IMR-90 (cell line): Measurements from ENCODE around the gene RGS12. TPM values are rescaled to one million over a fixed set of nuclear protein-coding genes. Genes with fewer than 3 reads are reported as not detected.

Experiments
- ATAC-seq: fragments of 200-7000 bp; cut with Tn5 transposase; 2 replicates; pipeline ENCODE4 v1.9.1; 2020; ENCODE audit warnings: low read depth, mild to moderate bottlenecking, moderate library complexity
- BruUV-seq: library from RNA; stranded (reverse); fragments of 400-500 nt; replicated peaks from 2 replicates; lab custom pipeline; 2021; lab: Mats Ljungman, UMichigan
- CTCF ChIA-PET: fragments of 300-600 bp; formaldehyde crosslinking; extraction: SDS; loops from one replicate; lab custom pipeline; 2021; ENCODE audit warnings: antibody characterized with exemption; lab: Yijun Ruan, JAX
- POLR2A ChIA-PET: fragments of 300-600 bp; sonication (Branson Sonifier 250); formaldehyde crosslinking; loops from one replicate; lab custom pipeline; 2022; ENCODE audit warnings: antibody characterized with exemption; ENCODE audit not compliant: unreplicated experiment; lab: Charles Lee
- DNase-seq: peaks from one replicate; pipeline ENCODE4 v3.0.0; 2013
- H2AFZ ChIP-seq: replicated peaks from 2 replicates; pipeline ENCODE3; 2013; ENCODE audit warnings: low read length, mild to moderate bottlenecking; ENCODE audit not compliant: poor library complexity
- H2AK5ac ChIP-seq: 2 replicates; pipeline ENCODE4 v1.6.1; 2013; ENCODE audit warnings: low read depth, low read length, inconsistent platforms
- H2AK9ac ChIP-seq: replicated peaks from 2 replicates; pipeline ENCODE3; 2013; ENCODE audit warnings: mild to moderate bottlenecking, low read depth, low read length, moderate library complexity; ENCODE audit not compliant: poor library complexity
- H2BK120ac ChIP-seq: 2 replicates; pipeline ENCODE4 v1.6.1; 2013; ENCODE audit warnings: low read depth, low read length, inconsistent platforms
- H2BK15ac ChIP-seq: 3 replicates; pipeline ENCODE4 v1.6.1; 2013; ENCODE audit warnings: low read depth, low read length, inconsistent platforms
- H2BK20ac ChIP-seq: 2 replicates; pipeline ENCODE4 v1.6.1; 2013; ENCODE audit warnings: low read depth, mild to moderate bottlenecking, inconsistent platforms, low read length, moderate library complexity
- H2BK5ac ChIP-seq: 2 replicates; pipeline ENCODE4 v1.6.1; 2013; ENCODE audit warnings: mild to moderate bottlenecking, low read depth, low read length, inconsistent platforms; ENCODE audit not compliant: poor library complexity, severe bottlenecking
- H3K14ac ChIP-seq: replicated peaks from 2 replicates; pipeline ENCODE4 v1.6.1; 2013; ENCODE audit warnings: low read depth, low read length, inconsistent platforms
- H3K18ac ChIP-seq: 2 replicates; pipeline ENCODE4 v1.6.1; 2013; ENCODE audit warnings: low read depth, low read length, control low read depth
- H3K23ac ChIP-seq: 2 replicates; pipeline ENCODE4 v1.6.1; 2013; ENCODE audit warnings: low read depth, low read length, inconsistent platforms
- H3K27ac ChIP-seq: 2 replicates; pipeline ENCODE4 v1.5.1; 2013; ENCODE audit warnings: mild to moderate bottlenecking, control low read depth, low read length; ENCODE audit not compliant: insufficient read depth
- H3K27me3 ChIP-seq: 2 replicates; pipeline ENCODE4 v1.6.1; 2013; ENCODE audit warnings: low read length; ENCODE audit not compliant: control insufficient read depth, insufficient read depth
- H3K36me3 ChIP-seq: 2 replicates; pipeline ENCODE4 v1.6.1; 2013; ENCODE audit warnings: low read length, mixed read lengths; ENCODE audit not compliant: control insufficient read depth, insufficient read depth
- H3K4ac ChIP-seq: 2 replicates; pipeline ENCODE4 v1.6.1; 2013; ENCODE audit warnings: low read depth, low read length, inconsistent platforms
- H3K4me1 ChIP-seq: 2 replicates; pipeline ENCODE4 v1.6.1; 2013; ENCODE audit warnings: low read length, mixed read lengths; ENCODE audit not compliant: control insufficient read depth, insufficient read depth
- H3K4me2 ChIP-seq: 2 replicates; pipeline ENCODE4 v1.6.1; 2013; ENCODE audit warnings: low read depth, mild to moderate bottlenecking, control low read depth, low read length, moderate library complexity
- H3K4me3 ChIP-seq: 2 replicates; pipeline ENCODE4 v1.5.1; 2013; ENCODE audit warnings: low read depth, mild to moderate bottlenecking, control low read depth, low read length, moderate library complexity; ENCODE audit not compliant: insufficient read depth
- H3K56ac ChIP-seq: 2 replicates; pipeline ENCODE4 v1.6.1; 2013; ENCODE audit warnings: low read length, inconsistent platforms; ENCODE audit not compliant: insufficient read depth; ENCODE audit errors: extremely low read depth
- H3K79me1 ChIP-seq, 2 experiments: 2 replicates each; pipeline ENCODE4 v1.6.1; 2013; ENCODE audit warnings: low read length in 2 of 2, inconsistent platforms in 1 of 2, low read depth in 1 of 2
- H3K9ac ChIP-seq: 2 replicates; pipeline ENCODE4 v1.6.1; 2013; ENCODE audit warnings: low read depth, low read length, control low read depth
- H3K9me1 ChIP-seq: 2 replicates; pipeline ENCODE4 v1.6.1; 2013; ENCODE audit warnings: low read length, inconsistent platforms; ENCODE audit not compliant: insufficient read depth
- H3K9me3 ChIP-seq: 2 replicates; pipeline ENCODE4 v1.6.1; 2013; ENCODE audit warnings: low read length; ENCODE audit not compliant: control insufficient read depth, insufficient read depth
- H4K20me1 ChIP-seq: 2 replicates; pipeline ENCODE4 v1.6.1; 2013; ENCODE audit warnings: low read length, inconsistent platforms; ENCODE audit not compliant: insufficient read depth
- H4K5ac ChIP-seq: 2 replicates; pipeline ENCODE4 v1.6.1; 2013; ENCODE audit warnings: mild to moderate bottlenecking, low read depth, low read length, control low read depth
- H4K8ac ChIP-seq, 2 experiments: 2 replicates each; pipeline ENCODE4 v1.6.1; 2013; ENCODE audit warnings: low read depth in 2 of 2, low read length in 2 of 2, control low read depth in 1 of 2, inconsistent platforms in 1 of 2
- H4K91ac ChIP-seq: 2 replicates; pipeline ENCODE4 v1.6.1; 2013; ENCODE audit warnings: low read depth, low read length, inconsistent platforms; ENCODE audit not compliant: insufficient read depth
- BHLHE40 ChIP-seq: fragments of 150-350 bp; IDR thresholded peaks from 2 replicates; pipeline ENCODE4 v1.6.1; 2016; ENCODE audit warnings: mild to moderate bottlenecking, low read depth, low read length
- CEBPB ChIP-seq: IDR thresholded peaks from 2 replicates; pipeline ENCODE4 v1.6.1; 2012; ENCODE audit warnings: low read depth, low read length, improper control_type of control experiment
- CHD1 ChIP-seq: IDR thresholded peaks from 2 replicates; pipeline ENCODE4 v1.6.1; 2012; ENCODE audit warnings: low read depth, low read length, improper control_type of control experiment
- FOS ChIP-seq: fragments of 150-350 bp; IDR thresholded peaks from 2 replicates; pipeline ENCODE4 v1.6.1; 2016; ENCODE audit warnings: low read depth, low read length
- MAFK ChIP-seq: IDR thresholded peaks from 2 replicates; pipeline ENCODE4 v1.6.1; 2012; ENCODE audit warnings: low read depth, low read length, improper control_type of control experiment
- MAZ ChIP-seq: IDR thresholded peaks from 2 replicates; pipeline ENCODE4 v1.6.1; 2012; ENCODE audit warnings: low read depth, mild to moderate bottlenecking, low read length, improper control_type of control experiment, moderate library complexity, borderline replicate concordance
- MXI1 ChIP-seq: IDR thresholded peaks from 2 replicates; pipeline ENCODE4 v1.6.1; 2012; ENCODE audit warnings: low read depth, mild to moderate bottlenecking, low read length, moderate library complexity, borderline replicate concordance
- NFE2L2 ChIP-seq: fragments of 150-350 bp; IDR thresholded peaks from 2 replicates; pipeline ENCODE4 v1.6.1; 2016; ENCODE audit warnings: low read depth, mild to moderate bottlenecking, low read length
- POLR2A ChIP-seq: IDR thresholded peaks from 2 replicates; pipeline ENCODE4 v1.6.1; 2012; ENCODE audit warnings: mild to moderate bottlenecking, low read depth, low read length
- RAD21 ChIP-seq: IDR thresholded peaks from 2 replicates; pipeline ENCODE4 v1.6.1; 2012; ENCODE audit warnings: low read length, improper control_type of control experiment
- RCOR1 ChIP-seq: IDR thresholded peaks from 2 replicates; pipeline ENCODE4 v1.6.1; 2012; ENCODE audit warnings: mild to moderate bottlenecking, low read length, improper control_type of control experiment; ENCODE audit not compliant: insufficient replicate concordance
- RFX5 ChIP-seq: IDR thresholded peaks from 2 replicates; pipeline ENCODE4 v1.8.0; 2012; ENCODE audit warnings: low read depth, mild to moderate bottlenecking, low read length, moderate library complexity
- SMC3 ChIP-seq: fragments of 150-350 bp; IDR thresholded peaks from 2 replicates; pipeline ENCODE4 v1.6.1; 2016; ENCODE audit warnings: low read depth, mild to moderate bottlenecking, antibody characterized with exemption, low read length, moderate library complexity
- WGBS, 2 experiments: methylation state at CpG; one replicate each; pipeline versions ENCODE4 v1.1.5 to v1.1.7; 2013; ENCODE audit warnings: missing lambda C conversion rate in 2 of 2; ENCODE audit not compliant: insufficient read length in 1 of 2; ENCODE audit errors: extremely low coverage in 2 of 2; 5-methylcytosine and 5-hydroxymethylcytosine counted together
- dilution Hi-C: fragments of 300-500 bp; cut with HindIII; formaldehyde crosslinking; loops from one replicate; pipeline ENCODE4 v1.14.3; 2018; ENCODE audit warnings: low sequenced_read_pairs; ENCODE audit not compliant: unreplicated experiment
- in situ Hi-C: fragments of 300-500 bp; cut with MboI; formaldehyde crosslinking; loops from 3 replicates; pipeline ENCODE4 v1.14.3; 2019; ENCODE audit warnings: low sequenced_read_pairs, inconsistent platforms, mixed read lengths
- intact Hi-C: fragments of 100-400 bp; cut with micrococcal nuclease; formaldehyde crosslinking; loops from 2 replicates; pipeline ENCODE4 v1.10.0; 2022
- polyA plus RNA-seq, 3 experiments: library from polyadenylated mRNA; depleted of rRNA; stranded (reverse); fragments of >200 nt; gene quantifications; 2 replicates each; pipeline ENCODE4 v1.2.3, GENCODE V29; 2012; ENCODE audit warnings: low replicate concordance in 1 of 3
- total RNA-seq: library from RNA; depleted of rRNA; stranded (reverse); fragments of >200 nt; gene quantifications from 2 replicates; pipeline ENCODE4 v1.2.3, GENCODE V29; 2012
- TF ChIP-seq, protein P1 (sequence below): conservative IDR thresholded peaks from 2 replicates; pipeline ENCODE4 v1.5.1; 2012; ENCODE audit warnings: mild to moderate bottlenecking, low read depth, low read length, improper control_type of control experiment
- TF ChIP-seq, protein P2 (sequence below): fragments of 150-350 bp; IDR thresholded peaks from 2 replicates; pipeline ENCODE4 v1.6.1; 2017; ENCODE audit warnings: mild to moderate bottlenecking, antibody characterized with exemption, low read length, low read depth
- TF ChIP-seq, protein P3 (sequence below): fragments of 150-350 bp; IDR thresholded peaks from 2 replicates; pipeline ENCODE4 v1.6.1; 2016; ENCODE audit warnings: low read depth, mild to moderate bottlenecking, low read length, moderate library complexity, borderline replicate concordance

The RGS12 gene
- total and polyA plus RNA-seq, 2 of the 4 experiments (the other 2 are of a cell fraction) = 11.8 to 12.0 TPM

DNA sequence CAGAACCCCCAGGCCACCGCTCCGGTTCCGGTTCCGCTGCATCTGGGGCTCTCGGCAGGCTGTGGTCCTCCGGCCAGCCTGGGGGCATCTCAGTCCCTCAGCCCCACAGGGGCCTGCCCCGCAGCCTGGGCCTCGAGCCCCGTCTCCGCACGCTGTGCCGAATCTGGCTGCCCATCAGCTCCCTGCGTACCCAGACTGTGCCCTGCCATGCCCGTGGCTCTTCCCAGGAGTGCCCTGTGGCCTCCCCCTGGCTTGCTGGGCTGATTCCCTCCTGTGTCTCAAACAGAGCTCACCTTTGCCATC lies 44.7 kb upstream of the RGS12 start:
- Histone ChIP-seq H3K14ac (no peak overlapping the region), H2AFZ (no peak overlapping the region), H3K27me3 (no peaks in the 10 kb centered on the region), H3K9me1 (no peaks in the 10 kb centered on the region; the same call in 1 of the 2 replicates), H3K18ac (no peak overlapping the region), H3K9me3 (no peaks in the 10 kb centered on the region), H3K36me3 (peaks cover 8% of the 10 kb centered on the region; the same call in 1 of the 2 replicates), H4K20me1 (no peaks in the 10 kb centered on the region; the same call in 1 of the 2 replicates), H3K56ac (no peak overlapping the region), H2BK20ac (no peak overlapping the region), H4K91ac (no peak overlapping the region), H3K4me1 (no peaks in the 10 kb centered on the region), H2AK5ac (no peak overlapping the region), H3K23ac (no peak overlapping the region), H3K79me1 (peaks cover 0 to under 1% of the 10 kb centered on the region in 2 experiments; a peak in 1 of 4 replicates), H3K4me2 (no peak overlapping the region), H3K4me3 (no peak overlapping the region), H2BK5ac (no peak overlapping the region), H2BK120ac (no peak overlapping the region), H4K8ac (no peak overlapping the region), H3K4ac (no peak overlapping the region), H3K27ac (no peak overlapping the region), H2AK9ac (no peak overlapping the region), H4K5ac (no peak overlapping the region), H2BK15ac (no peak overlapping the region), H3K9ac (no peak overlapping the region)
- WGBS, 2 experiments = 90% methylated on average over 12 of the region's 14 CpGs; no CpG with 5 or more reads in 1 of the 2 experiments
- dilution Hi-C loops (no loop called here), in situ Hi-C loops (no loop called here), intact Hi-C loops (no loop called here)
- BruUV-seq = no TSS peak
- POLR2A ChIA-PET = no interaction called here
- ATAC-seq (no peak), DNase-seq (no peak)
- TF ChIP-seq MAFK (no peak), CHD1 (no peak), RAD21 (no peak), RFX5 (no peak), FOS (no peak), BHLHE40 (no peak), CEBPB (no peak), NFE2L2 (no peak), RCOR1 (no peak), SMC3 (no peak), POLR2A (no peak), MAZ (no peak), MXI1 (no peak)
- TF ChIP-seq, protein P1, sequence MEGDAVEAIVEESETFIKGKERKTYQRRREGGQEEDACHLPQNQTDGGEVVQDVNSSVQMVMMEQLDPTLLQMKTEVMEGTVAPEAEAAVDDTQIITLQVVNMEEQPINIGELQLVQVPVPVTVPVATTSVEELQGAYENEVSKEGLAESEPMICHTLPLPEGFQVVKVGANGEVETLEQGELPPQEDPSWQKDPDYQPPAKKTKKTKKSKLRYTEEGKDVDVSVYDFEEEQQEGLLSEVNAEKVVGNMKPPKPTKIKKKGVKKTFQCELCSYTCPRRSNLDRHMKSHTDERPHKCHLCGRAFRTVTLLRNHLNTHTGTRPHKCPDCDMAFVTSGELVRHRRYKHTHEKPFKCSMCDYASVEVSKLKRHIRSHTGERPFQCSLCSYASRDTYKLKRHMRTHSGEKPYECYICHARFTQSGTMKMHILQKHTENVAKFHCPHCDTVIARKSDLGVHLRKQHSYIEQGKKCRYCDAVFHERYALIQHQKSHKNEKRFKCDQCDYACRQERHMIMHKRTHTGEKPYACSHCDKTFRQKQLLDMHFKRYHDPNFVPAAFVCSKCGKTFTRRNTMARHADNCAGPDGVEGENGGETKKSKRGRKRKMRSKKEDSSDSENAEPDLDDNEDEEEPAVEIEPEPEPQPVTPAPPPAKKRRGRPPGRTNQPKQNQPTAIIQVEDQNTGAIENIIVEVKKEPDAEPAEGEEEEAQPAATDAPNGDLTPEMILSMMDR = no peak
- TF ChIP-seq, protein P2, sequence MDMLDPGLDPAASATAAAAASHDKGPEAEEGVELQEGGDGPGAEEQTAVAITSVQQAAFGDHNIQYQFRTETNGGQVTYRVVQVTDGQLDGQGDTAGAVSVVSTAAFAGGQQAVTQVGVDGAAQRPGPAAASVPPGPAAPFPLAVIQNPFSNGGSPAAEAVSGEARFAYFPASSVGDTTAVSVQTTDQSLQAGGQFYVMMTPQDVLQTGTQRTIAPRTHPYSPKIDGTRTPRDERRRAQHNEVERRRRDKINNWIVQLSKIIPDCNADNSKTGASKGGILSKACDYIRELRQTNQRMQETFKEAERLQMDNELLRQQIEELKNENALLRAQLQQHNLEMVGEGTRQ = no peak
- TF ChIP-seq, protein P3, sequence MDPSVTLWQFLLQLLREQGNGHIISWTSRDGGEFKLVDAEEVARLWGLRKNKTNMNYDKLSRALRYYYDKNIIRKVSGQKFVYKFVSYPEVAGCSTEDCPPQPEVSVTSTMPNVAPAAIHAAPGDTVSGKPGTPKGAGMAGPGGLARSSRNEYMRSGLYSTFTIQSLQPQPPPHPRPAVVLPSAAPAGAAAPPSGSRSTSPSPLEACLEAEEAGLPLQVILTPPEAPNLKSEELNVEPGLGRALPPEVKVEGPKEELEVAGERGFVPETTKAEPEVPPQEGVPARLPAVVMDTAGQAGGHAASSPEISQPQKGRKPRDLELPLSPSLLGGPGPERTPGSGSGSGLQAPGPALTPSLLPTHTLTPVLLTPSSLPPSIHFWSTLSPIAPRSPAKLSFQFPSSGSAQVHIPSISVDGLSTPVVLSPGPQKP = no peak
- CTCF ChIA-PET = no interaction called here
